Loucy (cell line): ENCODE results near the gene KAT6B.
A peak's percentile ranks its signal among the peaks of the same experiment; 100 is the strongest.

Experiments
- H2AFZ ChIP-seq: fragments of 200-600 bp; sonication (generic); 2 replicates; pipeline ENCODE4 v1.6.0; 2016; ENCODE audit warnings: antibody characterized with exemption, mild to moderate bottlenecking, low read length, moderate library complexity
- H3F3A ChIP-seq: fragments of 200-600 bp; 2 replicates; pipeline ENCODE4 v1.6.0; 2016; ENCODE audit warnings: antibody characterized with exemption, low read depth, mild to moderate bottlenecking
- H3K27me3 ChIP-seq: fragments of 200-600 bp; sonication (generic); 2 replicates; pipeline ENCODE4 v1.6.1; 2014; ENCODE audit warnings: low read length, mild to moderate bottlenecking; ENCODE audit not compliant: insufficient read depth, poor library complexity, severe bottlenecking
- H3K36me3 ChIP-seq: fragments of 200-600 bp; sonication (generic); 2 replicates; pipeline ENCODE4 v1.6.1; 2016; ENCODE audit warnings: low read length; ENCODE audit not compliant: insufficient read depth
- H3K4me1 ChIP-seq: fragments of 200-600 bp; sonication (generic); 2 replicates; pipeline ENCODE4 v1.5.1; 2014; ENCODE audit warnings: low read length, mild to moderate bottlenecking; ENCODE audit not compliant: insufficient read depth, poor library complexity, severe bottlenecking
- H3K4me2 ChIP-seq: fragments of 200-600 bp; sonication (generic); 2 replicates; pipeline ENCODE4 v1.6.0; 2014; ENCODE audit warnings: antibody characterized with exemption, low read length, low read depth, mild to moderate bottlenecking; ENCODE audit not compliant: poor library complexity, severe bottlenecking
- H3K4me3 ChIP-seq: fragments of 200-600 bp; sonication (generic); 2 replicates; pipeline ENCODE4 v1.5.1; 2014; ENCODE audit warnings: low read length, mild to moderate bottlenecking, mixed read lengths; ENCODE audit not compliant: poor library complexity, severe bottlenecking
- H3K79me2 ChIP-seq: fragments of 200-600 bp; sonication (generic); 2 replicates; pipeline ENCODE4 v1.6.1; 2014; ENCODE audit warnings: low read length; ENCODE audit not compliant: insufficient read depth
- H3K9ac ChIP-seq: fragments of 200-600 bp; sonication (generic); 2 replicates; pipeline ENCODE4 v1.6.0; 2014; ENCODE audit warnings: mild to moderate bottlenecking, low read depth, low read length, moderate library complexity; ENCODE audit not compliant: poor library complexity, severe bottlenecking
- H3K9me2 ChIP-seq: fragments of 200-600 bp; sonication (generic); replicated peaks from 2 replicates; pipeline ENCODE4 v1.6.1; 2016; ENCODE audit warnings: low read depth, low read length, mixed read lengths
- H3K9me3 ChIP-seq: fragments of 200-600 bp; sonication (generic); 2 replicates; pipeline ENCODE4 v1.6.1; 2014; ENCODE audit warnings: mild to moderate bottlenecking, antibody characterized with exemption, low read length, low read depth; ENCODE audit not compliant: insufficient read depth
- H4K20me1 ChIP-seq: fragments of 200-600 bp; sonication (generic); 2 replicates; pipeline ENCODE4 v1.6.0; 2014; ENCODE audit warnings: antibody characterized with exemption, low read length, mild to moderate bottlenecking; ENCODE audit not compliant: insufficient read depth, poor library complexity, severe bottlenecking
- CTCF ChIP-seq: fragments of 200-600 bp; sonication (generic); conservative IDR thresholded peaks from 2 replicates; pipeline ENCODE4 v1.5.1; 2014; ENCODE audit warnings: mild to moderate bottlenecking, antibody characterized with exemption, low read length
- EZH2phosphoT487 ChIP-seq: fragments of 200-600 bp; IDR thresholded peaks from 2 replicates; pipeline ENCODE4 v1.6.1; 2018; ENCODE audit warnings: antibody characterized with exemption, mild to moderate bottlenecking, moderate library complexity, borderline replicate concordance

KAT6B gene

GRCh38 chr10:74969530-74969929, 143.1 kb downstream of the KAT6B start:
- Histone ChIP-seq H3K36me3 (peaks cover 20% of the 10 kb centered on the region; the same call in 1 of the 2 replicates), H3F3A (peaks cover 16% of the 10 kb centered on the region; the same call in 1 of the 2 replicates), H3K9me2 (no peaks in the 10 kb centered on the region), H2AFZ (no peak overlapping the region), H3K79me2 (peaks cover 72% of the 10 kb centered on the region), H3K9ac (peak overlapping the region; percentile 76), H3K4me3 (peak overlapping the region; percentile 65), H3K27me3 (no peaks in the 10 kb centered on the region), H3K4me1 (peaks cover 65% of the 10 kb centered on the region), H3K4me2 (peak overlapping the region; percentile 82), H3K9me3 (no peaks in the 10 kb centered on the region), H4K20me1 (no peaks in the 10 kb centered on the region)
- TF ChIP-seq EZH2phosphoT487 = no peak
- peak; percentile 30; the same call in 1 of the 2 replicates for TF ChIP-seq CTCF

- no peak overlapping the region for H3K4me2 ChIP-seq
- H3K9me2 ChIP-seq = no peaks in the 10 kb centered on the region
- H4K20me1 ChIP-seq = no peaks in the 10 kb centered on the region
- no peak for TF ChIP-seq EZH2phosphoT487
- no peak for TF ChIP-seq CTCF
- H3K79me2 ChIP-seq = peaks cover 63% of the 10 kb centered on the region
- no peak overlapping the region for H3K4me3 ChIP-seq
- no peaks in the 10 kb centered on the region for H3K27me3 ChIP-seq
- H2AFZ ChIP-seq = no peak overlapping the region
- peaks cover 5% of the 10 kb centered on the region; the same call in 1 of the 2 replicates for H3F3A ChIP-seq
- no peaks in the 10 kb centered on the region for H3K9me3 ChIP-seq
- H3K4me1 ChIP-seq = peaks cover 86% of the 10 kb centered on the region
- peaks cover 42% of the 10 kb centered on the region for H3K36me3 ChIP-seq
- no peak overlapping the region for H3K9ac ChIP-seq
Measured at GRCh38 chr10:74973741-74974392, 147.5 kb downstream of the KAT6B start.

- H4K20me1 ChIP-seq = no peaks in the 10 kb centered on the region
- H3K9ac ChIP-seq = peak overlapping the region; percentile 71
- H2AFZ ChIP-seq = no peak overlapping the region
- TF ChIP-seq CTCF (peak; percentile 57), EZH2phosphoT487 (no peak)
- H3K27me3 ChIP-seq = no peaks in the 10 kb centered on the region
- no peak overlapping the region for H3K4me3 ChIP-seq
- peaks cover 61% of the 10 kb centered on the region for H3K79me2 ChIP-seq
- peaks cover 75% of the 10 kb centered on the region for H3K4me1 ChIP-seq
- H3K9me3 ChIP-seq = no peaks in the 10 kb centered on the region
- H3F3A ChIP-seq = peaks cover 4% of the 10 kb centered on the region; the same call in 1 of the 2 replicates
- peak overlapping the region; percentile 75 for H3K4me2 ChIP-seq
- H3K9me2 ChIP-seq = no peaks in the 10 kb centered on the region
- H3K36me3 ChIP-seq = peaks cover 58% of the 10 kb centered on the region
Measured at GRCh38 chr10:74975758-74976157, 149.4 kb downstream of the KAT6B start.
